PC-9 (cell line): ENCODE measurements around the gene DIPK1B. TPM values are rescaled to one million over a fixed set of nuclear protein-coding genes. Genes with fewer than 3 reads are reported as not detected.

Experiments
- BruUV-seq: library from RNA; stranded (reverse); fragments of 400-500 nt; replicated peaks from 2 replicates; lab custom pipeline; 2021; lab: Mats Ljungman, UMichigan
- CTCF ChIA-PET: fragments of 300-600 bp; sonication (Branson Sonifier 250); formaldehyde crosslinking; loops from one replicate; lab custom pipeline; 2022; ENCODE audit warnings: antibody characterized with exemption; lab: Charles Lee
- POLR2A ChIA-PET: fragments of 300-600 bp; sonication (Branson Sonifier 250); formaldehyde crosslinking; loops from one replicate; lab custom pipeline; 2022; ENCODE audit warnings: antibody characterized with exemption; ENCODE audit not compliant: unreplicated experiment; lab: Charles Lee
- DNase-seq, 2 experiments: peaks; one replicate each; pipeline versions ENCODE4 v3.0.0 to v3.0.0-alpha.2; 2015 to 2022; ENCODE audit warnings: mixed read lengths in 1 of 2
- H2AFZ ChIP-seq: fragments of 200-600 bp; sonication (generic); 2 replicates; pipeline ENCODE4 v1.8.1; 2017; ENCODE audit warnings: antibody characterized with exemption
- H3F3A ChIP-seq: fragments of 200-600 bp; sonication (generic); 2 replicates; pipeline ENCODE4 v1.8.1; 2017; ENCODE audit warnings: antibody characterized with exemption, mild to moderate bottlenecking, low read depth; ENCODE audit not compliant: insufficient read depth
- H3K27ac ChIP-seq: fragments of 200-600 bp; sonication (generic); 2 replicates; pipeline ENCODE4 v1.6.1; 2016; ENCODE audit warnings: mixed run types
- H3K27me3 ChIP-seq: fragments of 200-600 bp; sonication (generic); 2 replicates; pipeline ENCODE4 v1.6.1; 2016; ENCODE audit warnings: low read depth, mixed run types; ENCODE audit not compliant: insufficient read depth
- H3K36me3 ChIP-seq: fragments of 200-600 bp; sonication (generic); 2 replicates; pipeline ENCODE4 v1.6.1; 2016; ENCODE audit warnings: low read depth, mixed run types
- H3K4me1 ChIP-seq: fragments of 200-600 bp; sonication (generic); replicated peaks from 2 replicates; pipeline ENCODE4 v1.6.1; 2016; ENCODE audit warnings: mixed run types; ENCODE audit not compliant: insufficient read depth
- H3K4me2 ChIP-seq: fragments of 200-600 bp; sonication (generic); 2 replicates; pipeline ENCODE4 v1.6.1; 2017; ENCODE audit warnings: mixed run types
- H3K4me3 ChIP-seq: fragments of 200-600 bp; sonication (generic); 2 replicates; pipeline ENCODE4 v1.6.1; 2016; ENCODE audit warnings: mixed run types
- H3K79me2 ChIP-seq: fragments of 200-600 bp; sonication (generic); 2 replicates; pipeline ENCODE4 v1.6.1; 2017; ENCODE audit warnings: low read depth, mixed run types
- H3K9me2 ChIP-seq: fragments of 200-600 bp; sonication (generic); 2 replicates; pipeline ENCODE4 v1.8.1; 2017; ENCODE audit warnings: mild to moderate bottlenecking; ENCODE audit not compliant: insufficient read depth
- H3K9me3 ChIP-seq: fragments of 200-600 bp; sonication (generic); 2 replicates; pipeline ENCODE4 v1.8.1; 2016; ENCODE audit warnings: low read depth; ENCODE audit not compliant: insufficient read depth
- H4K20me1 ChIP-seq: fragments of 200-600 bp; sonication (generic); 2 replicates; pipeline ENCODE4 v1.8.1; 2017; ENCODE audit not compliant: insufficient read depth
- EZH2 ChIP-seq: fragments of 200-600 bp; sonication (generic); IDR thresholded peaks from 2 replicates; pipeline ENCODE4 v1.8.0; 2017; ENCODE audit warnings: antibody characterized with exemption, low read depth
- intact Hi-C: fragments of 100-400 bp; cut with micrococcal nuclease; formaldehyde crosslinking; loops from one replicate; pipeline ENCODE4 v1.10.0; 2022; ENCODE audit not compliant: unreplicated experiment
- total RNA-seq: library from RNA; stranded (reverse); gene quantifications from 2 replicates; pipeline ENCODE4 v1.2.3, GENCODE V29; 2021
- TF ChIP-seq, protein P1 (sequence below): fragments of 200-600 bp; sonication (generic); conservative IDR thresholded peaks from 2 replicates; pipeline ENCODE4 v1.6.1; 2017; ENCODE audit warnings: mixed run types, antibody characterized with exemption, mild to moderate bottlenecking, moderate library complexity

DIPK1B gene
- total RNA-seq, 1 experiment from 2014 or later, result 19.0 TPM

DNA sequence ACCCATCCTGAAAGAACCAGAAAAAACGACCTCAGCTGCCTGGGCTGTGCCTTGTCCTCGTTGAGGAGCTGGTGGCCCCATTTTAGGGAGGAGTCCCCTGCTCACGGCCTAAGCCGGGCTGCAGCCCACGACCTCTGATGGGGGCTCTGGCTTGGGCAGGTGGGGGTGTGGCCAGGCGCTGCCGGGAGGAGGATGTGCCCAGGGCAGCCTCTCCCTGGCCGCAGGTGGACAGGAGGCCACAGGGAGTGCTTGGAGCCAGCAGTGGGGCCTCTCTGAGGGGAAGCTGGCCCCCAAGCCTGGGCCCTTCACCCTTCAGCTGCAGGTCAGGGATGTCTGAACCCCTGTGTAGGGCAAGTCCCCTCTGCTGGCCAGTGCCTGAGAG, 2.5 kb downstream of the DIPK1B start:
- ChIA-PET CTCF (no interaction called here), POLR2A (no interaction called here)
- H2AFZ ChIP-seq, result no peak overlapping the region
- TF ChIP-seq, protein P1, sequence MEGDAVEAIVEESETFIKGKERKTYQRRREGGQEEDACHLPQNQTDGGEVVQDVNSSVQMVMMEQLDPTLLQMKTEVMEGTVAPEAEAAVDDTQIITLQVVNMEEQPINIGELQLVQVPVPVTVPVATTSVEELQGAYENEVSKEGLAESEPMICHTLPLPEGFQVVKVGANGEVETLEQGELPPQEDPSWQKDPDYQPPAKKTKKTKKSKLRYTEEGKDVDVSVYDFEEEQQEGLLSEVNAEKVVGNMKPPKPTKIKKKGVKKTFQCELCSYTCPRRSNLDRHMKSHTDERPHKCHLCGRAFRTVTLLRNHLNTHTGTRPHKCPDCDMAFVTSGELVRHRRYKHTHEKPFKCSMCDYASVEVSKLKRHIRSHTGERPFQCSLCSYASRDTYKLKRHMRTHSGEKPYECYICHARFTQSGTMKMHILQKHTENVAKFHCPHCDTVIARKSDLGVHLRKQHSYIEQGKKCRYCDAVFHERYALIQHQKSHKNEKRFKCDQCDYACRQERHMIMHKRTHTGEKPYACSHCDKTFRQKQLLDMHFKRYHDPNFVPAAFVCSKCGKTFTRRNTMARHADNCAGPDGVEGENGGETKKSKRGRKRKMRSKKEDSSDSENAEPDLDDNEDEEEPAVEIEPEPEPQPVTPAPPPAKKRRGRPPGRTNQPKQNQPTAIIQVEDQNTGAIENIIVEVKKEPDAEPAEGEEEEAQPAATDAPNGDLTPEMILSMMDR, result no peak
- no peak for TF ChIP-seq EZH2
- H3K9me2 ChIP-seq, result no peaks in the 10 kb centered on the region
- peaks cover 10% of the 10 kb centered on the region; the same call in 1 of the 2 replicates for H3K79me2 ChIP-seq
- H3K4me1 ChIP-seq, result peaks cover 10% of the 10 kb centered on the region
- H3K27me3 ChIP-seq, result no peaks in the 10 kb centered on the region
- BruUV-seq, result no TSS peak
- no peak overlapping the region for H3K4me3 ChIP-seq
- H4K20me1 ChIP-seq, result no peaks in the 10 kb centered on the region
- no peaks in the 10 kb centered on the region for H3K36me3 ChIP-seq
- peaks cover 17% of the 10 kb centered on the region for H3F3A ChIP-seq
- intact Hi-C loops, result no loop called here
- no peaks in the 10 kb centered on the region for H3K9me3 ChIP-seq
- no peak overlapping the region for H3K4me2 ChIP-seq
- H3K27ac ChIP-seq, result no peak overlapping the region
- DNase-seq, result no peak

DNA sequence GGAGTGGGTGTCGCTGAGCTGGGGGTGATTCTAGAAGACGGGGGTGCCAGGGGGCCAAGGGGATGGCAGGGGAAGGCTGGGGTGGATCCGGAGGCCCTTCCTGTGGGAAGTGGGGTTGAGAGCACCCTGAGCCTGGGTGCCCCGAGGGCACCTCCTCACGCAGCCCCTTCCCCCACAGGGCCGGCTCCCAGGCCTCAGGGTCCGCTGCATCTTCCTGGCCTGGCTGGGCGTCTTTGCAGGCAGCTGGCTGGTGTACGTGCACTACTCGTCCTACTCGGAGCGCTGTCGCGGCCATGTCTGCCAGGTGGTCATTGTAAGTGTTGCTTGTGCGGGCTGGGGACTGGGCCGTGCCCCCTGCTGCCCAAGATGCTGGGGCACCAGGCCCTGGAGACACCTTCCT, 5.0 kb downstream of the DIPK1B start:
- no peak for TF ChIP-seq EZH2
- POLR2A ChIA-PET, result no interaction called here
- no peak overlapping the region for H3K4me3 ChIP-seq
- H3K4me2 ChIP-seq, result no peak overlapping the region
- H3K27me3 ChIP-seq, result no peaks in the 10 kb centered on the region
- peaks cover 22% of the 10 kb centered on the region for H4K20me1 ChIP-seq
- no peak overlapping the region for H2AFZ ChIP-seq
- peaks cover 24% of the 10 kb centered on the region for H3F3A ChIP-seq
- H3K79me2 ChIP-seq, result peaks cover 10% of the 10 kb centered on the region; the same call in 1 of the 2 replicates
- H3K27ac ChIP-seq, result no peak overlapping the region
- no peaks in the 10 kb centered on the region for H3K9me3 ChIP-seq
- intact Hi-C loops, result no loop called here
- CTCF ChIA-PET, result no interaction called here
- no peak for DNase-seq
- H3K9me2 ChIP-seq, result no peaks in the 10 kb centered on the region
- no peaks in the 10 kb centered on the region for H3K36me3 ChIP-seq
- peaks cover 10% of the 10 kb centered on the region for H3K4me1 ChIP-seq
- BruUV-seq, result no TSS peak

DNA sequence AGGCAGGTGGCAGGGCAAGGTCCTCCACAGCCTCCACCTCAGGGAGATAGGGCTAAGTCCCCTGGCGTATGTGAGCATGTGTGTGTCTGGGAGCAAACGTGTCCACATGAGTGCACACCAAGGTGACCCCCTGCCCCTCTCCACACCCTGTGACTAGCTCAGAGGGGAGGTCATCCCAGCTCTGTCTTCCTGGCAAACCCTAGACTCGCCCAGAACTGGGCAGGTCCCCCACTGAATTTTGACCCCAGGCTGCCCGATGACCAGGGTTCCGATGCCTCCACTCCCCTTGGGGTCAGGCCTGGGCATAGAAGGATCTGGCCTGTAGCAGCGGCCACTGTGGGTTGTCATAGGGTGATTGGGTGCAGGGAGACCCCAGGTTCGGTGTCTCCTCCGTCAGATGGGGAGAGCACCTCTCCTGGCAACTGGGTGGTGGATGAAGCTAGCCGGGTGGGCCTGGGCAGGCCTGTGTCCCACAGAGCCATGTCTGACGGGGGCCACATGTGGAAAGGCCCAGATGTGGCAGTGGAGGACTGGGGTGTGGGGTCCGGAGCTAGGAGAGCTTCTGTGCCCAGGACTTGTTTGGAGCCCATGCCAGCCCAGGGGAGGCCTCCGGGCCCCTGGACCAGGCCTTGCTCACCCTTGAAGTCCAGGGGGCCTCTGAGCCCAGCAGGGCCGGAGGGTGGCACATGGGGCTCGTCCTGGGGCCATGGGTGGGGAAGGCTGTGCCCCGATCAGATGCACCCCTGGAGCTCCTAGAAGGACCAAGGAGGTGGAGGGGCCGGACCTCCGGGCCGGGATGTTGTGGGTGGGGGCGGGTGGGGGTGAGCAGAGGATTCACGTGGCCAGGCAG, 6.2 kb downstream of the DIPK1B start:
- Histone ChIP-seq H2AFZ (no peak overlapping the region), H3K79me2 (peaks cover 6% of the 10 kb centered on the region; the same call in 1 of the 2 replicates)

More for the DNA sequence above, 6.2 kb downstream of the DIPK1B start:
- no peaks in the 10 kb centered on the region for H3K9me3 ChIP-seq
- no peaks in the 10 kb centered on the region for H3K9me2 ChIP-seq
- no peak overlapping the region for H3K4me2 ChIP-seq
- BruUV-seq, result no TSS peak
- no peak for DNase-seq
- no peaks in the 10 kb centered on the region for H3K27me3 ChIP-seq
- H3K36me3 ChIP-seq, result 0 out of 2 replicates have a peak, but pooled peaks cover 4% of the 10 kb centered on the region
- peaks cover 35% of the 10 kb centered on the region for H3F3A ChIP-seq
- H3K4me1 ChIP-seq, result peaks cover 4% of the 10 kb centered on the region; the same call in 1 of the 2 replicates
- CTCF ChIA-PET, result interaction anchor here (0.6 kb wide), 2 partner anchors 16 to 172 kb away, joined by 4 to 6 read pairs; partner anchors contain the start of gene NOTCH1
- TF ChIP-seq, protein P1, result no peak
- TF ChIP-seq EZH2, result no peak
- POLR2A ChIA-PET, result no interaction called here
- peaks cover 33% of the 10 kb centered on the region for H4K20me1 ChIP-seq
- H3K4me3 ChIP-seq, result no peak overlapping the region
- intact Hi-C loops, result no loop called here
- H3K27ac ChIP-seq, result no peak overlapping the region
